GM12891 (cell line): Measurements from ENCODE around the gene MED26.
"Not testable (repeated sequence)": the region's sequence is repeated elsewhere in the genome, so short reads cannot be mapped to it uniquely, and the experiment has no call there.

Experiments used
- DNase-seq: peaks from one replicate; pipeline ENCODE4 v3.0.0; 2011; ENCODE audit warnings: low spot score; ENCODE audit not compliant: insufficient read length
- FAIRE-seq: peaks from 2 replicates; lab custom pipeline; 2011; peaks lifted over from hg19 to GRCh38; lab: Jason Lieb, UNC
- PAX5 ChIP-seq: IDR thresholded peaks from 2 replicates; pipeline ENCODE4 v1.6.1; 2011; ENCODE audit warnings: low read length, moderate library complexity, mild to moderate bottlenecking; ENCODE audit not compliant: insufficient read depth, severe bottlenecking
- POLR2A ChIP-seq: IDR thresholded peaks from 2 replicates; pipeline ENCODE4 v1.6.1; 2011; ENCODE audit warnings: low read depth, low read length, control low read depth
- POLR2AphosphoS5 ChIP-seq: IDR thresholded peaks from 2 replicates; pipeline ENCODE4 v1.6.1; 2011; ENCODE audit warnings: low read depth, low read length, control low read depth
- POU2F2 ChIP-seq: IDR thresholded peaks from 2 replicates; pipeline ENCODE4 v1.6.1; 2011; ENCODE audit warnings: low read depth, mild to moderate bottlenecking, control low read depth, low read length, moderate library complexity
- SPI1 ChIP-seq: IDR thresholded peaks from 2 replicates; pipeline ENCODE4 v1.6.1; 2011; ENCODE audit warnings: low read depth, low read length, control low read depth
- TAF1 ChIP-seq: IDR thresholded peaks from 2 replicates; pipeline ENCODE4 v1.6.1; 2011; ENCODE audit warnings: low read depth, low read length, control low read depth

MED26 gene

DNA sequence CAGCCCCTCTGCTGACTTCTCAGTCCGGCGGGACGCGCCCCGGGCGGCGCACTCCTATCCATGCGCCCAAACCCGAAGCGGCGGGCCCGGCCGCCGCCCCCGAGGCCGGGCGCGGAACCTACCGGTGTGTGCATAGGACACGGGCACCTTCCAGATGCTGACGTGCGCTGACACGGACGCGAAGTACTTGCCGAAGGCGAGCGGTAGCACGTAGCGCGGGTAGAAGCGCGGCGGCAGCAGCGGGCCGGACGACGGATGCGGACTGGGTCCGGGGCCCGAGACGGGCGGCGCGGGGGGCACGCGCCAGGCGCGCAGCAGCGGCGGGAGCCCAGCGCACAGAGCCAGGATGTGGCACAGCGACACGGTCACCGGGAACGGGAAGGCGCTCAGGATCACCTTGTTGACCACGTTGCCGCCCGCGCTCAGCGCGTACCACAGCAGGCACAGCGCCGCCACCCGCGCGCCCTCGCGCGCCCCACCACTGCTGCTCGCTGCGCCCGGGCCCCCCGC lies 56.1 kb downstream of the MED26 start:
- FAIRE-seq (no peak), DNase-seq (peak; percentile 58)
- TF ChIP-seq POU2F2 = no peak
- TF ChIP-seq POLR2AphosphoS5 = no peak
- no peak for TF ChIP-seq TAF1
- TF ChIP-seq SPI1 = no peak
- no peak for TF ChIP-seq PAX5
- no peak for TF ChIP-seq POLR2A

DNA sequence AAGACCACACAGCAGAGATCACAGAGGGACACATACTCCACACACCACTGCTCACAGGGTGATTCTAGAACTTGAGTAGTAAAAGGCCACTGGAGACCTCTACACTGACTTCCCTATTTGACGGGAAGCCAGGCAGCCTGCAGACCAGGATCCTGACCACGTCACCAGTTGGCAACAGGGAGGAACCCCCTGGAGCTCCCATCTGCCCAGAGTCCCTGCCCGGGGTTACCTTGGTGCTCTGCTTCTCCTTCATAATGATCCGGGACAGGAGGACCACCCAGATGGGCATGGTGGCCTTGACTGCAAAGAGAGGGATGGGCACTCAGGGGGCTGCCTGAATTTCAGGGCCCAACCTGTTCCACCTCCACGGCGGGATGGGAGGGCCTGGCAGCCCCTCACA lies 56.7 kb downstream of the MED26 start:
- TF ChIP-seq SPI1 (peak; percentile 38; the same call in 1 of the 2 replicates), POLR2AphosphoS5 (no peak)
- no peak for DNase-seq
- no peak for FAIRE-seq

DNA sequence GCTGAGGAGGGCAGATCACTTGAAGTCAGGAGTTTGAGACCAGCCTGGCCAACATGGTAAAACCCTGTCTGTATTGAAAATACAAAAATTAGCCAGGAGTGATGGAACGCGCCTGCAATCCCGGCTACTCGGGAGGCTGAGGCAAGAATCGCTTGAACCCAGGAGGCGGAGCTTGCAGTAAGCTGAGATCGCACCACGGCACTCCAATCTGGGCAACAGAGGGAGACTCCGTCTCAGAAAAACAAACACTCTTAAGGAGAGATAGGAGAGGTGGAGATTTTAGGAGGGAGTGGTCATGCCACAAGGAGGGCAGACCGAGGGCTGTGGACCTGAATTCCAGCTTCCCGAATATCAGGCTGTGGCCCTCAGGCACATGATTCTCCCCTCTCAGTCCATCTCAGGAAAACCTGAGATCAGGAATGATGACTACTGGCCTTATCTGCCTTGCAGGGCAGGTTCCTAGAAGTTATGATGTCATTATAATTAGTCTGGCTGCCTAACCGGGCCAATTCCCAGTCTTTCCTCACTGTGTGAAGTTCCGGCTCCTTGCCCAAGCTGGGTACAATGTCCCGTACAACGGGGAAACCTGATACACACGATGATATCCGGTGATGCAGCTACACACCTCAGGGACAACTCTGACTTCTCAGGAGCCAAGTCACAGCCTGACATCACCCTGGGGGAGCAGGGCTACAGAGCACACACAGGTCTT lies 58.2 kb downstream of the MED26 start:
- no peak for DNase-seq
- TF ChIP-seq POU2F2 = no peak
- no peak for FAIRE-seq

DNA sequence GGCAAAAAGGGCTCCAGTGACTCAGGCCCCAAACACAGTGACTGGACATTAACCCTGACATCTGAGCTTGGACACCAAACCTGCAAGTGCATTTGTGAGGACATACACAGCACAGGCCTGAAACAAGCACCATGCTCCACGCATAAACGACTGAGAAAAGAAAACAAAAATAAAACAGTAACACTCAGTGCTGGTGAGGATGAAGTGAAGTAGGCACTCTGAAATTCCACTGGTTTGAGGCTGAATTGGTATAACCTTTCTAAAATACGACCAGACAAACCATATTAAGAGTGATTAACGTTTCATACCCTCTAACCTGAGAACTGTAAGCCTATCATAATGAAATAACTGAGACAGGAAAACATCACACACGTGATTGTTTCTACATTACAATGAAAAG lies 61.3 kb downstream of the MED26 start:
- TF ChIP-seq POU2F2 (no peak), PAX5 (no peak), TAF1 (no peak), SPI1 (no peak), POLR2AphosphoS5 (no peak), POLR2A (no peak)
- DNase-seq (no peak), FAIRE-seq (no peak)

DNA sequence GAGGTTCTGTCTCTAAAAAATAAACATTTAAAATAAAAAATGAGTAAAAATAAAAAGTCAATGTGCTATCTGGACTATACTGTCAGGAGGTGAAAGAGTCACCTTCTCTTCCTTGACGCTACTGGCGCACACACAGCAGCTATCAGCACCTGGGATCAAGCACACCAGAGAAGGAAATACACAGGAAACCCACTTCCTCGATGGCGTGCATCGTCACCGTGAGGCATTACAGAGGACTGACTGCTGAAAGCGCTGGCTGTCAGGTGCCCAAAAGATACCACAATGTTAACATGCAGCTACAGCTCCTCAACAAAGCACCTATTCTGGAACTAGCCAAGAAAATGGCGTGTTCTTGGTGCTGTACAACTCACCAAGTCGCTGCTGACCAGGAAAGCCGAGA lies 61.8 kb downstream of the MED26 start:
- DNase-seq (no peak), FAIRE-seq (no peak)
- TF ChIP-seq PAX5 = no peak
- no peak for TF ChIP-seq POLR2AphosphoS5
- TF ChIP-seq POU2F2 = no peak
- no peak for TF ChIP-seq TAF1

DNA sequence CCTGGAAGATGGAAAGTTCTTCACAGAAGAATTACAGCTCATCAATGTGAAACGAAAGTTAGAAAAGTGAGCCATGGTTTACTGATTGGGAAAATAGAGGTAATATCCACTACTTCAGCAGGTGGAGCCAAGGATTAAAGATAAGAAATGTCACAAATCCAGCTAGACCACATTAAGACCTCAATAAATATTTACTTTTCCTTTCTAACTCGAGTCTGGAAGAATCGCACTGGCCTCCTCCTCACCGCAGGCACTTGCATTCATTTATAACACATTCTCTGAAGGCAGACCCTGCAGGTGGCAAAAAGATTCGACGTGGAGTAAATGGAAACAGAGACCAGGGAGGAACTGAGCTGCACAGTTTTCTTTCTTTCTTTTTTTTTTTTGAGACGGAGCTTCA lies 63.2 kb downstream of the MED26 start:
- TF ChIP-seq POLR2A = no peak
- TF ChIP-seq TAF1 = no peak
- TF ChIP-seq POU2F2 = no peak
- no peak for TF ChIP-seq PAX5
- no peak for TF ChIP-seq SPI1
- TF ChIP-seq POLR2AphosphoS5 = no peak
- no peak for DNase-seq
- no peak for FAIRE-seq

DNA sequence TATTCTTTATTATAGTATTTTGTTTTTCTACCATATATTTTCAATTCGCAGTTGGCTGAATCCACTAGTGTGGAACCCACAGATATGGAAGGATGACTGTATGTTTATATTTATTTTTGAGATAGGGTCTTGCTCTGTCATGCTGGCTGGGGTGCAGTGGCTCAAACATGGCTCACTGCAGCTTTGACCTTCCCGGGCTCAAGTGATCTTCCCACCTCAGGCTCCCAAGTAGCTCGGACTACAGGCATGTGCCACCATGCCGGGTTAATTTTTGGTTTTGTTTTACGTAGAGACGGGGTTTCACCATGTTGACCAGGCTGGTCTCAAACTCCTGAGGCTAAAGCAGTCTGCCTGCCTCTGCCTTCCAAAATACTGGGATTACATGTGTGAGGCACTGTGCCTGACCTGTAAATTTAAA lies 65.4 kb downstream of the MED26 start:
- TF ChIP-seq SPI1 = no peak
- no peak for TF ChIP-seq PAX5
- no peak for TF ChIP-seq POLR2AphosphoS5
- no peak for TF ChIP-seq POLR2A
- TF ChIP-seq TAF1 = no peak
- no peak for TF ChIP-seq POU2F2
- FAIRE-seq (no peak), DNase-seq (no peak)

DNA sequence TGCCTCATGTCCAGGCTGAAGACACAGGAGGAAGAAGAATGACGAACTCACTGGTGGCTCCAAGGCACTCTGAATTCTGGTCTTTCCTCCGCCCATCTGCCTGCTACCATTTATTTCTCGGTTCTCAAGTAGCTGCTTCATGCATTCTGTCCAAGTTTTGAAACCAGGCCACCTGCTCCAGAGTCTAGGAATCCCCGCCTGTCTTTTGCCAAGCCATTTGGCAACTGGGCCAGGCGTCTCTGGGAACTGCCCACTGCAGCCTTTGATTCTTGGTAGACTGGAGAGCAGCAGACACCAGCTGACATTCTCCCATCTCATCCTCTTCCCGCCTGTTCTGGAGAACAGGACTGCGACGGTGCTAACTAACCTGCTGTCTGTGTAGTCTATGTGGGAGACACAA lies 66.6 kb downstream of the MED26 start:
- TF ChIP-seq SPI1 (no peak), TAF1 (no peak), POLR2A (no peak), POU2F2 (no peak), POLR2AphosphoS5 (no peak), PAX5 (no peak)
- FAIRE-seq (no peak), DNase-seq (no peak)

DNA sequence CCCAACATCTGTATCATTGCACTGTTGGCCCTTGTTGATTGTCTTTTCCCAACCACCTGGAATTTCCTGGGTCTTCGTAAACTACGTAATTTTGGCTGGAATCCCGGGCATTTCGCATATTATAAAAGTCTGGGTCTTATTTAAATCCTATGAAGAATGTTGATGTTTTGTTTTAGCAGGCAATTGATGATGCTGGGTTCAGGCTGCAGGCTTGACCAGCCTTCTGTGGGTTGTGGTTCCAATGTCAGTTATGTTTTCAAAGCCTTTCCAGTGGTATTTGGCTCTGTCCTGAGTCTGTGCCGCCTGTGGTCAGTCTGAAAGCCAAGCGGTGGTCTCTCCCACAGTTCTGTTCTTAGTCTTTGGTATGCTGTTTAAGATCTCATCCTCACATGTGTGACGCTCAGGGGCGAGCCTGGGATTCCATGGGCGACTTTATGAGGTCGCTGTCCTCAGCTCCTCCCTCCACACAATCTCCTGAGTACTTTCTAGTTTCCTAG lies 68.2 kb downstream of the MED26 start:
- no peak for TF ChIP-seq PAX5
- no peak for TF ChIP-seq TAF1
- no peak for TF ChIP-seq POU2F2
- TF ChIP-seq SPI1 = no peak
- no peak for TF ChIP-seq POLR2A
- TF ChIP-seq POLR2AphosphoS5 = no peak
- FAIRE-seq = no peak

DNA sequence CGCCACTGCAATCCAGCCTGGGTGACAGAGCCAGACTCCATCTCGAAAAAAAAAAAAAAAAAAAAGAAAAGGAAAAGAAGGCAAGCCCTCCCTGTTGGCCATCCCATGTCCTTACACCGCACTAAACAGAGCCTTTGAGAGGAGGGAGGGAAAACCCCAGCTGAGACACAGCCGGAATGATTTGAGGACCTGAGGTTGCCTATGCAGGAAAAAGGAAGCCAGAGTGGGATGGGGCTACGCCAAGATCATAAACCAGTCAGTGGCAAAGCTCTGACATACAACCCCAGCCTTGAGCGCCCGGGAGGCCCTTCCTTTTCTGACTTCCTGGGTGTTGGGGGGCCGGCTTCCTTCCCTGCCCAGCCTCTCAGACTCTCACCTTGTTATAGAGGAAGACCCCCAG lies 73.2 kb downstream of the MED26 start:
- no peak for DNase-seq
- FAIRE-seq = no peak
- TF ChIP-seq POU2F2 = no peak

More for the DNA sequence above, 68.2 kb downstream of the MED26 start:
- no peak for DNase-seq

DNA sequence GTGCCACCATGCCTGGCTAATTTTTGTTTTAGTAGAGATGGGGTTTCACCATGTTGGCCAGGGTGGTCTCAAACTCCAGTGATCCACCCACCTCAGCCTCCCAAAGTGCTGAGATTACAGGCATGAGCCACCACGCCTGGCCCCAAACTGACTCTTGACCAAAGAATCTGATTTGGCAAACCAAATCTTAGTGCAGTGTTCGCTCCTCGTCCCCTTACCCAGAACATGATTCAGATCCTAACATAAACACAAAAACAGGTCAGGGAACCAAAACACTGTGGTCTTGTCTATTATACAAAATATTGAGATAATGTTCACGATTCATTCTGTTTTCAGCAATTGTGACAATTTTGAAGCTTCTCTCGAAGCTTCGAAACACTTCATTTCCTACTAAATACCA lies 76.1 kb downstream of the MED26 start:
- not testable (repeated sequence) for FAIRE-seq, DNase-seq
